HFFc6 (cell line): ENCODE measurements around the gene NOX1. TPM values are rescaled to one million over a fixed set of nuclear protein-coding genes. Genes with fewer than 3 reads are reported as not detected.

Source experiments
- DNase-seq: peaks from one replicate; pipeline ENCODE4 v3.0.0-alpha.2; 2018
- H3K27ac Mint-ChIP-seq: 2 replicates; pipeline ENCODE4 v1.8.0; 2020; ENCODE audit warnings: mild to moderate bottlenecking, mixed read lengths
- H3K27me3 Mint-ChIP-seq: 2 replicates; pipeline ENCODE4 v1.8.0; 2021; ENCODE audit warnings: mild to moderate bottlenecking, moderate library complexity, mixed read lengths; ENCODE audit not compliant: insufficient read depth
- H3K36me3 Mint-ChIP-seq: 2 replicates; pipeline ENCODE4 v1.8.0; 2021; ENCODE audit warnings: low read depth, mixed read lengths
- H3K4me1 Mint-ChIP-seq: 2 replicates; pipeline ENCODE4 v1.8.0; 2020; ENCODE audit warnings: low read depth, mixed read lengths
- H3K4me3 Mint-ChIP-seq: 2 replicates; pipeline ENCODE4 v1.8.0; 2020; ENCODE audit warnings: mild to moderate bottlenecking, moderate library complexity, mixed read lengths
- H3K9me3 Mint-ChIP-seq: 2 replicates; pipeline ENCODE4 v1.8.0; 2020; ENCODE audit warnings: mild to moderate bottlenecking, mixed read lengths
- CTCF ChIP-seq: fragments of 200-600 bp; sonication (generic); IDR thresholded peaks from 2 replicates; pipeline ENCODE4 v1.5.0; 2021; ENCODE audit warnings: antibody characterized with exemption, mild to moderate bottlenecking
- total RNA-seq, 6 experiments: library from RNA; stranded (reverse); fragmentation: NEBNext Ultra II Directional; extraction: Animal tissue kit (Norgen Biotek cat#: 25700); gene quantifications; 2 replicates in 1 of 6; 3 replicates in 5 of 6; pipeline ENCODE4 v1.2.3, GENCODE V29; 2021

NOX1 gene
- total RNA-seq, 6 experiments from 2014 or later: not detected

DNA sequence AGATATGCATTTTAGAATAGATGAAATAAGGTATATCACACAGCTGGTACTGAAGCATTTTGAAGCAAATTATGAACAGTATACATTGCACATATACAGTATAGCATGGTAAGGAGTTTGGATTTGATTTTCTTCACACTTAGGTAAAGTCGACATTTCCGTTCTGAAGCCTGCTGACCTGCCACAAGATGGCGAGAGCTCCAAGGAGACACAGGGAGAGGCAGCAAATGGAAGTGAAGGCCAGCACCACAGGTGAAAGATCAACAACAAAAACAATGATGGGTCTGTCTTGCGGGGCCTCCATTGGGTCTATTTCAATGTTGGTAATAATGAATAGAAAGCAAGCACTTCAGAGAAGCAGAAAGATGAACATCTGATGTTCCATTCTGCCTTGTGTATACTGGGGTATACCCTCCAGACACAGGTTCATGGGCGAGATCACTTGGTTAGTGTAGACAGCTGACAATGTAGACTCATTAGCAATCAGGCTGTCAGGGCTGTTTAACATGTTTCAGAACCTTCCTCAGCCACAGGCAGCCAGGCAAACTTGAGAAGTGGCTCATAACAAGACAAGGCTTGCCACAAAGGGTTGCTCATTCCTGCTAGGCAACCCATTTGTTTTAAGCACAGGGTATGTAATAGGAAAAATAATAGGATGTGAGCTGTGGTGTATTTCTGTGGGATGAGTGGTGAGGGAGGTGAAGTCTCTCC lies 21.4 kb upstream of the NOX1 start:
- peaks cover 11% of the 10 kb centered on the region for H3K4me1 Mint-ChIP-seq
- peak; percentile 36 for DNase-seq
- no peaks in the 10 kb centered on the region for H3K36me3 Mint-ChIP-seq
- peak overlapping the region; percentile 62; the same call in 1 of the 2 replicates for H3K27ac Mint-ChIP-seq
- H3K4me3 Mint-ChIP-seq: no peak overlapping the region
- TF ChIP-seq CTCF: peak; percentile 74
- H3K9me3 Mint-ChIP-seq: no peaks in the 10 kb centered on the region
- H3K27me3 Mint-ChIP-seq: no peaks in the 10 kb centered on the region; the same call in 1 of the 2 replicates

GRCh38 chrX:100883654-100884053 lies 9.5 kb upstream of the NOX1 start:
- no peak for DNase-seq
- Mint-ChIP-seq H3K9me3 (no peaks in the 10 kb centered on the region), H3K36me3 (no peaks in the 10 kb centered on the region), H3K27me3 (no peaks in the 10 kb centered on the region; the same call in 1 of the 2 replicates), H3K27ac (no peak overlapping the region; the same call in 1 of the 2 replicates), H3K4me3 (no peak overlapping the region), H3K4me1 (no peaks in the 10 kb centered on the region)
- no peak for TF ChIP-seq CTCF

DNA sequence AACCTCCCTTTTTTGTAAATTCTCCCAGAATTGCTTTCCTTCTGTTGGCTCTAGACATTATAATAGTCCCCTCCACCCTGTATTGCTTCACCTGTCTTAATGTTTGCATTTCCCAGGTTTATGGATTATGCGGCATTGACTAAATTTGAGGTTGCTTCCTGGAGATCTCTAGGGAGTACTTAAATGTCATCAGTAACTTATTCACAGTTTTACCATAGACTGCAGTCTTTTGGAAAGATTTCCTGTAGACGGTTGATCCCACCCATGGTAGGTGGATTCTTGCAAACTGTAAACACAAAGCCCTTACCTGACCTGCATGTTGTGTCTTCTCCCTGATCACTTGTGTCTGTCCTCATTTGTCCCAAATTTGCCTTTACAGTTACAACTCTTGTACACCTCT lies 6.2 kb upstream of the NOX1 start:
- Mint-ChIP-seq H3K9me3 (no peaks in the 10 kb centered on the region), H3K4me1 (no peaks in the 10 kb centered on the region), H3K36me3 (no peaks in the 10 kb centered on the region), H3K27ac (no peak overlapping the region), H3K27me3 (no peaks in the 10 kb centered on the region; the same call in 1 of the 2 replicates), H3K4me3 (no peak overlapping the region)
- no peak for DNase-seq
- no peak for TF ChIP-seq CTCF

DNA sequence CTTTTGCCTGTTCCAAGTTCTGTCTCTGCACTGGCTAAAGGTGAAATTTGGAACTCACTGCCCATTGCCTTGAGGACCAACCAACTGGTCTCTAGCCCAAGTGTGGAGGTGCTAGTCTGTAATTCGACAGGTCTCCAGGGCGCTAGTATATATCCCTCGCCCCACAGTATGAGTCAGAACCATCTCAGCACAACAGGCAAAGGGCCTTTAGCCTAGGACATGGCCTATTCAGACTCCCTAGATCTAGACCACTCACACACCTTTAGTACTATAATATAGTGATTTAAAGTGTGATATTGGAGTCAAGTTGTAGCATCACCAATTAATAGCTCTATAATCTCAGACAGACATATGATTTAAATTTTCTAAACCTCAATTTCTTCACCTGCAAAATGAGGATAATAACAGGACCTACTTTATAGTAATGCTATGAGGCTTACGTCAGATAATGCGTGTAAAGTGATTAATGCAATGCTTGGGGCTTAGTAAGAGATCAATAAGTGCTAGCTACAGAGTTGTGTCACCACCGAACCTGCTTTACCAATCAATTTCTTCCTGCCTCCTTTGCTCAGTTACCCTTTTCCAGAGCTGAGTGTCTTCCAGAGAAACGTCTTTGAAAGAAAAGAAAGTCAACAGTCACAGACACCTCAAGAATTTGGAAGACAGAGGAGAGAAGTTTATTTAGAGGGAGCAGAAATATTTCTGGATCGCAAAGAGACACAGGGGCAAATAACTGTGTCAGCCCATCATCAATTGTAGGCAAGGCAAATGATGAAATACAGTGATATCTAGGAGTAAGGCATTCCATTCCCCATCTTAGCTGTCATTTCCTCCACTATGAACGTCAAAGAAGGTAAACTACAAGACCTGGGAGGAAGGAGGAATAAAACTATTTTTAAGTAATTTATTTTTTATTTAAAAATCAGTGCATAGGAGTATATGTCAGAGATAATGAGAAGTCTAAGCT lies 2.3 kb downstream of the NOX1 start:
- H3K27me3 Mint-ChIP-seq: peaks cover 8% of the 10 kb centered on the region
- no peaks in the 10 kb centered on the region for H3K36me3 Mint-ChIP-seq
- no peaks in the 10 kb centered on the region for H3K9me3 Mint-ChIP-seq
- no peak for DNase-seq
- TF ChIP-seq CTCF: no peak
- no peak overlapping the region for H3K27ac Mint-ChIP-seq
- no peaks in the 10 kb centered on the region for H3K4me1 Mint-ChIP-seq
- no peak overlapping the region for H3K4me3 Mint-ChIP-seq

- Mint-ChIP-seq H3K27me3 (peaks cover 9% of the 10 kb centered on the region), H3K27ac (no peak overlapping the region), H3K9me3 (no peaks in the 10 kb centered on the region), H3K4me3 (no peak overlapping the region), H3K4me1 (peaks cover under 1% of the 10 kb centered on the region), H3K36me3 (no peaks in the 10 kb centered on the region)
- no peak for TF ChIP-seq CTCF
- no peak for DNase-seq
Observed at GRCh38 chrX:100870527-100870926, 3.6 kb downstream of the NOX1 start.
